ENCODE results near the gene BMP8B. TPM values are rescaled to one million over a fixed set of nuclear protein-coding genes. Genes with fewer than 3 reads are reported as not detected.
"Not testable (repeated sequence)": the region's sequence is repeated elsewhere in the genome, so short reads cannot be mapped to it uniquely, and the experiment has no call there.

The BMP8B gene
- total and polyA plus RNA-seq, 2 of the 8 experiments (the other 6 are each of a cell fraction or from before 2014, with no cell fraction given) = 0.37 to 0.50 TPM

DNA sequence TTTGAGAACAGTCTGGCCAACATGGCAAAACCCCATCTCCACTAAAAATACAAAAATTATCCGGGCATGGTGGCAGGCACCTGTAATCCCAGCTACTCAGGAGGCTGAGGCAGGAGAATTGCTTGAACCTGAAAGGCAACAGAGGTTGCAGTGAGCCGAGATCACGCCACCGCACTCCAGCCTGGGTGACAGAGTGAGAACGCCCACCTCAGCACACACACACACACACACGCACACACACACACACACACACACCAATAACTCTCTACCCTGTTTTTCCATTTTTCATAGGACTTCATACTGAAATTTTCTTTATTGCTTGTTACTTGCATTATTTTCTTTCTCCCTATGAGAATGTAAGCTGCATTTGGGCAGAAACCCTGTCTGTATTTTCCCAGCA lies 39.6 kb upstream of the BMP8B start:
- H4K8ac ChIP-seq (ENCODE audit: extremely low read depth, insufficient read depth, low read length); H3K18ac ChIP-seq (ENCODE audit: extremely low read depth, low read length); H4K5ac ChIP-seq (ENCODE audit: insufficient read length, low read depth, low read length); H3K4me2 ChIP-seq (ENCODE audit: insufficient read depth in 1 of 2, low read depth in 2 of 2, low read length in 2 of 2); H3K79me1 ChIP-seq (ENCODE audit: low read depth, low read length); H3K23ac ChIP-seq (ENCODE audit: insufficient read length); H3K14ac ChIP-seq (ENCODE audit: insufficient read length); H3K23me2 ChIP-seq (ENCODE audit: low read depth, low read length); H3K9me3 ChIP-seq (ENCODE audit: insufficient read depth in 2 of 2, low read depth in 1 of 2, low read length in 1 of 2); H3K56ac ChIP-seq (replicated peaks; ENCODE audit: insufficient read length, low read depth, low read length); H4K20me1 ChIP-seq (replicated peaks in 1 of 2; ENCODE audit: control insufficient read depth in 1 of 2, insufficient read depth in 2 of 2, low read length in 2 of 2); H2BK20ac ChIP-seq (ENCODE audit: low read length); H3K79me2 ChIP-seq (ENCODE audit: control insufficient read depth in 1 of 2, insufficient read depth in 2 of 2, low read length in 2 of 2); H3K4ac ChIP-seq (replicated peaks; ENCODE audit: insufficient read length, low read depth, low read length); H3K4me3 ChIP-seq (ENCODE audit: extremely low read depth in 1 of 4, insufficient read depth in 2 of 4, low read depth in 3 of 4, low read length in 4 of 4); H3K4me1 ChIP-seq (replicated peaks in 1 of 4; ENCODE audit: control insufficient read depth in 3 of 4, insufficient read depth in 4 of 4, low read length in 3 of 4); H2AK5ac ChIP-seq (ENCODE audit: low read depth, low read length); H3K27me3 ChIP-seq (replicated peaks in 1 of 4; ENCODE audit: control insufficient read depth in 3 of 4, extremely low read depth in 1 of 4, insufficient read depth in 3 of 4, low read length in 3 of 4); H3K36me3 ChIP-seq (ENCODE audit: control insufficient read depth in 2 of 4, insufficient read depth in 4 of 4, low read length in 3 of 4); DNase-seq (ENCODE audit: low read depth in 1 of 2, low spot score in 2 of 2); H2AFZ ChIP-seq (ENCODE audit: low read length); H2BK12ac ChIP-seq (ENCODE audit: low read depth, low read length); H4K91ac ChIP-seq (replicated peaks; ENCODE audit: insufficient read length, low read length); H3K27ac ChIP-seq (ENCODE audit: low read depth, low read length); H2BK120ac ChIP-seq (replicated peaks; ENCODE audit: low read depth, low read length); FAIRE-seq; H3K9ac ChIP-seq (replicated peaks in 1 of 4; ENCODE audit: extremely low read depth in 1 of 4, low read depth in 3 of 4, low read length in 3 of 4); H2BK5ac ChIP-seq (ENCODE audit: low read depth, low read length); H2BK15ac ChIP-seq (ENCODE audit: low read length): not testable (repeated sequence)
- 96% methylated on average over 6 of the region's 6 CpGs; no CpG with 5 or more reads in 1 of the 2 experiments for WGBS, 2 experiments (ENCODE audit: extremely low coverage in 1 of 2, insufficient coverage in 1 of 2, insufficient read length in 1 of 2, insufficient replicate concordance in 2 of 2, low coverage in 1 of 2, low lambda C conversion rate in 2 of 2, missing lambda C conversion rate in 1 of 2)
- POLR2A ChIA-PET (ENCODE audit: partially characterized antibody) = interaction anchor here (1.2 kb wide), 1 partner anchor 30 kb away, joined by 3 read pairs; no protein-coding TSS in a partner anchor
- CTCF ChIA-PET (ENCODE audit: partially characterized antibody) = interaction anchor here (0.9 to 3.7 kb wide), 8 partner anchors 10 to 203 kb away, joined by 3 to 15 read pairs (median 4); partner anchors contain the start of gene MYCL
